GM12892 (cell line): ENCODE measurements around the gene SLC3A2.

ENCODE experiments used
- POLR2A ChIP-seq: IDR thresholded peaks from 2 replicates; pipeline ENCODE4 v1.6.1; 2011; ENCODE audit warnings: low read depth, low read length, control low read depth
- POLR2AphosphoS5 ChIP-seq: IDR thresholded peaks from 2 replicates; pipeline ENCODE4 v1.6.1; 2011; ENCODE audit warnings: low read depth, low read length, control low read depth

- TF ChIP-seq POLR2A (no peak), POLR2AphosphoS5 (no peak)
Observed at GRCh38 chr11:62933750-62934495, 53.2 kb downstream of the SLC3A2 start.
